Stimulated activated CD4-positive, alpha-beta T cell treated with anti-CD3 and anti-CD28 coated beads, Interleukin-12 subunit alpha, Interleukin-12 subunit beta, amount 100 ng/mL, for 4 hours (primary cell): ENCODE data around the gene LPCAT3.

Experiments
- DNase-seq: peaks from one replicate; pipeline ENCODE4 v3.0.0-alpha.2; 2020

Gene LPCAT3

DNA sequence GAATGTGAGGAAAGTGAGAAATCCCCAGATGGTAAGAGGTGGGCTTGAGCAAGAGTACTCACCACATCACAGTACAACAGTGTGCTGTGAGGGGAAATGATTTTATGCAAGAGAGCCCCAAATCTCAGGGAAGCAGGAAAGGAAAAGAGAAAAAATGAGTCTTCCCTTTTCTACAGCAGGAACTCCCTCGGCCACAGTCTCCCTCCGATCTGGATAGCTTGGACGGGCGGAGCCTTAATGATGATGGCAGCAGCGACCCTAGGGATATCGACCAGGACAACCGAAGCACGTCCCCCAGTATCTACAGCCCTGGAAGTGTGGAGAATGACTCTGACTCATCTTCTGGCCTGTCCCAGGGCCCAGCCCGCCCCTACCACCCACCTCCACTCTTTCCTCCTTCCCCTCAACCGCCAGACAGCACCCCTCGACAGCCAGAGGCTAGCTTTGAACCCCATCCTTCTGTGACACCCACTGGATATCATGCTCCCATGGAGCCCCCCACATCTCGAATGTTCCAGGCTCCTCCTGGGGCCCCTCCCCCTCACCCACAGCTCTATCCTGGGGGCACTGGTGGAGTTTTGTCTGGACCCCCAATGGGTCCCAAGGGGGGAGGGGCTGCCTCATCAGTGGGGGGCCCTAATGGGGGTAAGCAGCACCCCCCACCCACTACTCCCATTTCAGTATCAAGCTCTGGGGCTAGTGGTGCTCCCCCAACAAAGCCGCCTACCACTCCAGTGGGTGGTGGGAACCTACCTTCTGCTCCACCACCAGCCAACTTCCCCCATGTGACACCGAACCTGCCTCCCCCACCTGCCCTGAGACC is 82.7 kb downstream of the LPCAT3 start:
- no peak for DNase-seq

DNA sequence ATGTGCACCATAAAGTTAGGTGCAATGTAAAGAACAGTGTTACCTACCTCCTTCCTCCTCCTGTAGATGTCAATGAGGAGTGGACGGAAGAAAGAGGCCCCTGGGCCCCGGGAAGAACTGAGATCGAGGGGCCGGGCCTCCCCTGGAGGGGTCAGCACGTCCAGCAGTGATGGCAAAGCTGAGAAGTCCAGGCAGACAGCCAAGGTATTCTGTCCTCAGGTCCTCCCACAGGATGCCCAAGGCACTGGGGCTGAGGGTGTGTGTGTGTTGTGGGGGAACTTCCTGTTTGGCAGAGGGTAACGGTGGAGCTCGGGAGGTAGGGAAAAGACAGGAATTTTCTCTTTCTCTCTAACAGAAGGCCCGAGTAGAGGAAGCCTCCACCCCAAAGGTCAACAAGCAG is 84.2 kb downstream of the LPCAT3 start:
- no peak for DNase-seq

DNA sequence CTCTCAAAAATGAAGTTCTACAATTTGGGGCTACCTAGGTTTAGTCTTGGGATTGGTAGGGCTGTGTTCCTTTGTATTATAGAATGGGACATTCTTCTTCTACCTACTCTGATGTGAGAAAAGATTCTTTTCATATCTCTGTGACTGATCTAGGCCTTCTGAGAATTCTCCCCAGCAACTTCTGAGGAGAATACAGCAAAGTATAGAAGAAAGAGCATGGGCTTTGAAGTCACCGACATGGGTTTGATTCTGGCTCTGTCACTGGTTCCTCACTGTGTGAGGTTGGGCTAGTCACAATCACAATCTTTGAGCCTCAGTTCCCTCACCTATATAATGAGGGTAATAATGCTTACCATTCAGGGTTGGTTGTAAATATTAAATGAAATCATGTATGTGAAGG is 85.5 kb downstream of the LPCAT3 start:
- no peak for DNase-seq

DNA sequence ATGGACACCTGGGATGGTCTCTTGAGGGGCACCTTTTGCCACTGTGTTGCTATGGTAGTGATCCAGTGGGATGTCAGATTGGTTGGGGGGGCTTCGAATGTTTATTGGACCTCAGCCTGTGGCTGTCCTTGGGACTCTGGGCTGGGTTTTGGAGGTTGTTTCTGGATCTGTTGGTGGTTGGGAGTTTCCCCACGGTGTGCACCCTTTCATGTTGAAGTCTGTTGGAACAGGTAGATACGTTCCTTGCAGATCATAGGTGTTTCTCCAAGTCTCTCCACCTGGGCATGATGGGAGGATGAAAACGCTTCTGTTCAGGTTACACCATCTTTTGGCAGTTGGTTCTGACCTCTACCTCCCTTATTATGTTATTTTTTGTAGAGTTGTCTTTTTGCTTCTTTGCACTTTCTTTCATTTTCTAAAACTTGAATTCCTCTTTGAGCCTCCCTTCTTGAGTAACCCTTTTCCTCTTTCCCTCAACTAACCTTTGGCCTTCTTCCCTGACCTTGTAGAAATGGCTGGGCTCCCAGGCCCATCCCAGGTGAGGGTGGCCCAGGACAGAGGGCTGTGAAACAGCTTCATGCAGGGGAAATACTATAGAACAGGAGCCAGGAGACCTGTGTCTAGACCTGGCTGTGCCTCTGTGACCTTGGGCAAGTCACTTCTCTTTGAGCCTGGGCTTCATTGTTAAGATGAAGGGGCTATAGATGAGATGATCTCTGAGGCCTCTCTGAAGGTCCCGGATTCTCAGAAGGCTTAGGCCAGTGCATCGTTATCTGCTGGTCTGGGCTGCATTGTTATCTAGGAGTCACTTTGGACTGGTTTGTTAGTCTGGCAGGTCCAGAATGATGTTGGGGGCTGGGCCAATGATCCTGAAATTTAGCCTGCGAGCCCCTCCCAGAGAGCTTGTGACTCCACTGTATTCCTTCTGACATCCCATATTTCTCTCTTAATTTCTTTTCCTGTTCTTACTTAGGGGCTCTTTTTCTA is 88.5 kb downstream of the LPCAT3 start:
- DNase-seq, result no peak

DNA sequence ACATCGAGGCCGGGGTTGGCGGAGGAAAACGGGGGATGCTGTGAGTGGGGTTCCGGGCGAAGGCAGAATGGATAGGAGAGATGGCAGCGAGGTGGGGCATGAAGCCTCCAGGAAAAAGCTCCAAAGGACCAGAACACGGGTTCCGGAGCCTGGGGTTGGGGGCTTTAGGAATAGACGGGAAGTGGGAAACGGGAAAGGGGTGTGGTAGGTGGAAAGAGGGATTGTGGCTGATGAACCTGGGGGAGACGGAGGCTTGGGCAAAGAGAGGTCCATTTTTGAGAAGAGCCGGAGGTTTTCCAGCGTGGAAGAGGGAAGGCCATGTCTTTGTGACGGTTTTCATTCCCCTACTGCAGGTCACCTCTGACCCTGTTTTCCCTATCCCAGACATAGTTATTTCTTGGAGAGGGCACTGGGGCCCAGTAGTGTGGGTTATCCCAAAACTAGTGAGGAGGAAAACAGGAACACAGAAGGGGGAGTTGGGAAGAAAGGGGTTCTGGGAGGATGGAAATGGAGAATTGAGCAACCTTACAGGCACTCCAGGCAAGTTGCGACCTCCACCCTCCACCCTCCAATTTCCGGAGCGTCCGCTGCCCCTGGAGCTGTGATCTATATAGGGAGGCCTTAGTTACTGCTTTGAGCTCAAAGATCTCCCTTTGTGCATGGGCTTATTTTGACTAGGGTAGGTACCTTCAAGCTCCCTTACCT is 89.4 kb downstream of the LPCAT3 start:
- DNase-seq, result no peak

DNA sequence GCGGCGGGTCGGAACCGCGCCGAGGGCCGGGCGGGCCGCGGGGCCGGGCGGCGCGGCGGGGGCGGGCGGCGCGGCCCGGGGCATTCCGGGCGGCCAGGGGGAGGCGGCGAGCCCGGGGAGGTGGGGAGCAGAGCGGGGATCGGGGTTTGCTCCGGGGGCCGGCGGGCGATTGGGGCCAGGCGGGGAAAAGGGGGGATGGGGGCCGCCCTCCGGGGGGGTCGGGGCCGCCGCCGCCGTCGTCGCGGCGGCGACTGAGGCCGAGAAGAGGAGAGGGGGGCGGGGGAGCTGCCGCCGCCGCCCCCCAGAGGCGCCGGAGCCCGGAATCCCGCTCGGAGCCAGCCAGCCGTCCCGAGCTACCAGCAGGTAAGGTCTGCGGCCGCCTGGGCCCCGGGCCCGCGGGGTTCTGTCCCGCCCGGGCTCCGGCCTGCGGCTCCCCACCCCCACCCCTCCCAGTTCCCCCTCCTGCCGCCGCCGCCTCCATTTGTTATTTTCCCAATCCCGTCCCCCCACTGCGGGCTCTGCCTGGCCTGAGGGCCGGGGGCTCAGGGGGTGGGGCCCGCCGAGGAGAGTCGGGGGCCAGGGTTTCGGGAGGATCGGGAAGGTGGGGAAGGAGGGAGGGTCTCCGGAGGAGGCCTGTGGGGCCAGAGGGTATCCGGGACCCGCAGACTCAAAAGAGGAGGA is 90.1 kb downstream of the LPCAT3 start:
- DNase-seq, result no peak

DNA sequence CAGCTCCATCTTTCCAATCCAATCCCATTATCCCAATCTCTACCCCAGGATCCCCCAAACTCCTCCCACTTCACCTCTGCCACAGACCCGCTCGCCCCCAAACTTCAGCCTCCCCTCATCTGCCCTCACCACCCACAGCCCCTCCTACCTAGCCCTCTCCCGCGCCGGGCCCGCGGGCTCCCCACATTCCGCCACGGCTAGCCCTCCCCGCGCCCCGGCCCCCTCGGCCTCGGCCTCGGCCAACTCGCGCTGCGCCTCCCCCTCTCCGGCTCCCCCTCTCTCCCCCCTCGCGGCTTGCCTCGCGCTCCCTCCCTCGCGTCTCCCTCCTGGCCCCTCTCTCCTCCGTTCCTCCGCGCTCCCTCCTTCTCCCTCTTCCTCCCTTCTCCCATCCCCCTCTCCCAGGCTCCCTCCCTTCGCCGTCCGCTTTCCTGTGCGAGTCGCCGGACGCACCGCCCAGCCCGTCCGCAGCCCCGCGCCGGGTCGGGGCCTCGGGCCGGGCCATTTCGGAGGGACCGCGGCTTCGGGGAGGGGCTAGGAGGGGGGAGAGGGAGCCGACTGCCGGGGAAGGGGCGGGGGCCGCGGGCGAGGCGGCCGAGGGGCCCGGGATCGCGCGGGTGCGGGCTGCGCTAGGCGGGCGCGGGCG is 90.8 kb downstream of the LPCAT3 start, which contains the start of gene ATN1:
ATN1 (plus strand) TSS at position 581 of the 643 bp plus-strand sequence. CDS start 6,043 bp downstream, outside the sequence.
- peak; percentile 46 for DNase-seq
